ENCODE data around the gene PIK3R5.

The PIK3R5 gene

GRCh38 chr17:8916466-8916865, 49.0 kb downstream of the PIK3R5 start:
- peaks cover 5% of the 10 kb centered on the region for H3K4me1 Mint-ChIP-seq
- no peak for DNase-seq
- no peak for TF ChIP-seq CTCF (IDR thresholded peaks at IDR 0.05)

DNA sequence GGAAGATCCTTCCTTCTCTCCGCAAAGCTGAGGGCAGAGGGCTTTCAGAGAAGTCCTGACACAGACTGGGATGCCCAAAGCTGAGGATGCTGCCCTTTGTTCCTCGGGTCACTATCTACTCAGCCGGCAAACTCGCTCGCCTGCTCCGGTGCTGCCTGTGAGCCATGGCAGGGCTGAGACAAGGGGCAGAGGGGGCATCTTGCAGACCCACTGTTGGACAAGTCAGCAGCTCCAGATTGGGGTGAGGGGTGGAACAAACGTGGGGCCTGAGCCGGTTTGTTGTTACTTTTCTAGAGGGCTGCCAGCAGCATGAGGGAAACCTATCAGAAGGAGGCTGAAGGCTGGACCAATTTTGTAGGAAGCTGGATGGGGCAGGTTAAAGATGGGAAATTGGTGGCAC, 51.0 kb downstream of the PIK3R5 start:
- H3K27me3 Mint-ChIP-seq (ENCODE audit: low read depth, poor library complexity) = peaks cover 24% of the 10 kb centered on the region
- no peak overlapping the region for H3K27ac Mint-ChIP-seq
- DNase-seq = no peak
- no peaks in the 10 kb centered on the region for H3K36me3 Mint-ChIP-seq (ENCODE audit: low read depth)
- no peak for TF ChIP-seq CTCF (IDR thresholded peaks at IDR 0.05)
- H3K4me3 Mint-ChIP-seq = no peak overlapping the region
- peaks cover 5% of the 10 kb centered on the region for H3K4me1 Mint-ChIP-seq
- H3K9me3 Mint-ChIP-seq = peaks cover 29% of the 10 kb centered on the region

More at GRCh38 chr17:8916466-8916865, 49.0 kb downstream of the PIK3R5 start:
- H3K9me3 Mint-ChIP-seq = peaks cover 30% of the 10 kb centered on the region
- H3K27me3 Mint-ChIP-seq (ENCODE audit: low read depth, poor library complexity) = peaks cover 19% of the 10 kb centered on the region
- H3K27ac Mint-ChIP-seq = no peak overlapping the region
- no peaks in the 10 kb centered on the region for H3K36me3 Mint-ChIP-seq (ENCODE audit: low read depth)
- no peak overlapping the region for H3K4me3 Mint-ChIP-seq

DNA sequence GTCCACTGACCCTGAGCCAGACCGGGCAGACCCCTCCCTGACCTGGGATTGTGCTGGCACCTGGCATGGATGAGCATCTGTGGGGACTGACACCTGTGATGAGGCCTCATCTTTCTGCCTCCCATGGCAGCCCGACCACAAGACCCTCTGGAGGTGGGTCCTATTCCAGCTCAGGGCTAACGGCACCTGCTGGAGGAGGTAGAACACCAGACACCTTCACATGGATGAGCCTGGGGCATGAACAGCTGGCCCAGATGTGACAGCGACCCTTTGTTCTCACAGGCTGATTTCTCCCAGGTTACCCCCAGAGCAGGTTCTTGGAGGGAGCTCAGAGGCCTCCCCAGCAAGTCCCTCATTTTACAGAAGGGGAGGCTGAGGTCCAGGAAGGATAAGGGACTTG, 51.6 kb downstream of the PIK3R5 start:
- H3K4me1 Mint-ChIP-seq = peaks cover 5% of the 10 kb centered on the region
- no peak overlapping the region for H3K4me3 Mint-ChIP-seq
- DNase-seq = no peak
- peaks cover 23% of the 10 kb centered on the region for H3K9me3 Mint-ChIP-seq
- H3K27me3 Mint-ChIP-seq (ENCODE audit: low read depth, poor library complexity) = peaks cover 28% of the 10 kb centered on the region
- no peak overlapping the region for H3K27ac Mint-ChIP-seq
- no peaks in the 10 kb centered on the region for H3K36me3 Mint-ChIP-seq (ENCODE audit: low read depth)
- no peak for TF ChIP-seq CTCF (IDR thresholded peaks at IDR 0.05)

- Mint-ChIP-seq H3K36me3 (ENCODE audit: low read depth) (no peaks in the 10 kb centered on the region), H3K4me1 (peaks cover 5% of the 10 kb centered on the region), H3K9me3 (peaks cover 15% of the 10 kb centered on the region), H3K27ac (no peak overlapping the region), H3K27me3 (ENCODE audit: low read depth, poor library complexity) (peaks cover 32% of the 10 kb centered on the region), H3K4me3 (no peak overlapping the region)
- DNase-seq = no peak
- no peak for TF ChIP-seq CTCF (IDR thresholded peaks at IDR 0.05)
Observed at GRCh38 chr17:8913091-8913490, 52.4 kb downstream of the PIK3R5 start.

GRCh38 chr17:8912084-8912981, 53.2 kb downstream of the PIK3R5 start:
- Mint-ChIP-seq H3K36me3 (ENCODE audit: low read depth) (no peaks in the 10 kb centered on the region), H3K27ac (no peak overlapping the region), H3K27me3 (ENCODE audit: low read depth, poor library complexity) (peaks cover 30% of the 10 kb centered on the region), H3K4me3 (no peak overlapping the region), H3K4me1 (peaks cover 5% of the 10 kb centered on the region), H3K9me3 (peaks cover 7% of the 10 kb centered on the region)
- DNase-seq = no peak
- no peak for TF ChIP-seq CTCF (IDR thresholded peaks at IDR 0.05)

All from nephron progenitor cell (in vitro differentiated cells).